NOMO-1 (cell line): ENCODE measurements around the gene AGPAT3.
"Not testable (repeated sequence)": the region's sequence is repeated elsewhere in the genome, so short reads cannot be mapped to it uniquely, and the experiment has no call there.

Experiments used
- DNase-seq, 2 experiments: peaks; one replicate each; lab custom pipeline; 2025; ENCODE audit not compliant: unreplicated experiment in 2 of 2; lab: John Stamatoyannopoulos, UW

AGPAT3 gene

DNA sequence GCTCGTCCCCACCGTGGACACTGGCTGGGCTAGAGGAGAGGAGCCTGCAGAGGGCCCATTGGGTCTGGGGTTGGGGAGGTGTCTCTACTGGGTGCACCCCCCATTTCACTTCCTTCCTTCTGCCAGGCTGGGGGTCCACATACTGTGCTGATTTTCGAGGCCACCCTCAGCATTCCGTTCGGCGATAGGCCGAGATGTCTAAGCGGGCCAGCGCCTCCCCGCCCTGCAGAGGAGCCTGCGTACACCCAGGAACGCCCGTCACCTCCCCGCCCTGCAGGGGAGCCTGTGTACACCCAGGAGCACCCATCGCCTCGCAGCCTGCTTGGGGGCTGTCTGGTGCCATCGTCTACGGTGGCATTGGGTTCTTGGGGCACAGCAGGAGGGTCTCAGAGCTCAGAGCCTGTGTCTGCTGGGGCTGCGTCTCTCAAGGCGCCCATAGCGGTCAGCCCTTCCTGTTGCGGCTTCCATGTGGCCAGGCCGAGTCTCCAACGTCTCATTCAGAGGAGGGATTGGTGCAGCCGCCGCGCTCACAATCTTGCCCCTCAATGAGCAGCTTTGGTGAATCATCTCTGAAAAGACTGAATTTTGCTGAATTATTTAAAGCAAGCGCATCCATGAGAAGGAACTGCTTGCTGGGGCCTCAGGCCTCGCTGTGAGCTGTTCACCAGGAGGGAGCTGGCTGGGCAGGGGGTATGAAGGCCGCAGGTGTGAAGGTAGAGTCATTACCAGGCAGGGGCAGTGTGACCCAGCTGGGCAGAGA, 30.7 kb upstream of the AGPAT3 start:
- peak in 1 of 2 experiments; percentile 38 for DNase-seq

DNA sequence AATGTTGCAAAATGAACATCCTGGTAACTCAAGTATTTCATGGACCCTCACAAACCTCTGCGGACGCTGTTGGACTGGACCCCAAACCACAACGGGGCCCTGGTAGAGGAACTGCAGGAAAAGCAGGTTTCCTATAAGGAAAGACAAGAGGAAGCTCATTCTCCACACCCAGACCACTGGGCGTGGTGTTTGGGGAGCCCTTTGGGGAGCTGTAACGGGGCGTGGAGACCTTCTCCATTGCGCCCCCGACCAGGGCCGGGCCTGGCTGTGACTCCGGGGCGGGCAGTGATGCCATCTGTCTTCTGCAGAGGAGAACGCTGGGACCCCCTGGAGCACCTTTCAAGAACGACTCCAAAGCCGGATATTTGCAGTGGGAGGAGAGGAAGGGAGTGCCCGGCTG, 30.0 kb upstream of the AGPAT3 start:
- DNase-seq = no peak

DNA sequence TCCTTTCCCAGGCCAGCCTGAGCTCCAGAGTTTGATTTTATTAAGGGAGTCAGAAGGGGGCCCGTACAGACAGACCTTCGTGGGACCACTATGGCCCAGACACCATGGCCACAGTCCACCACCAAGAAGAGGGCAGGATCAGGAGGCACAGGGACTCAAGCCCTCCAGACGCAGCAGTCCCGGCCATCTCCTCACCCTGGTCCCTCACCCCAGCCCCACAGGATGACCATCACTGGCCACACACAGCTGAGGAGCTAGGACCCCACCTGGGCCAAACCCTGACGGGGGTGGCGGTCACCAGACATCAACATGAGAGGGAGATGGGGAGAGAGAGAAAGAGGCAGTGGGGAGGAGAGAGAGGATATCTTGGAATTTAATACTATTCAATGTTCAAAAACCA, 29.2 kb upstream of the AGPAT3 start:
- DNase-seq = no peak

DNA sequence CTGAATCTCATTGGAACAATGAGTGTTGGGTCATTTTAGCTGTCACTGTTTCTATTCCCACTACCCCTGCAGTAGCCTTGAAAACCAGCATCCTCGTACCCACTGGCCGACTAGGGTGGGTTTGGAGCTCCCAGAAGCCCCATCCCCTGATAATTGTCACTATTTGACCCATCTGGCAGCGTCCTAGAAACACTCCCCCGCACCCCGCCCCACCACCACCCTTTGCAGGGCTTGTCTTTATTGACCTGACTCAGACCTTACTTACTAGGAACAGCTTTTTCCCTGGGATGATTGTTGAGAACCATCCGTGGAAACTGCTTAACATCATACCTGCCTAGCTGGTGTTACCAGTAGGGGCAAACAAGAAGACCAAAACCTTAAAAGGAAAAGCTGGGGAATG, 28.4 kb upstream of the AGPAT3 start:
- no peak for DNase-seq

DNA sequence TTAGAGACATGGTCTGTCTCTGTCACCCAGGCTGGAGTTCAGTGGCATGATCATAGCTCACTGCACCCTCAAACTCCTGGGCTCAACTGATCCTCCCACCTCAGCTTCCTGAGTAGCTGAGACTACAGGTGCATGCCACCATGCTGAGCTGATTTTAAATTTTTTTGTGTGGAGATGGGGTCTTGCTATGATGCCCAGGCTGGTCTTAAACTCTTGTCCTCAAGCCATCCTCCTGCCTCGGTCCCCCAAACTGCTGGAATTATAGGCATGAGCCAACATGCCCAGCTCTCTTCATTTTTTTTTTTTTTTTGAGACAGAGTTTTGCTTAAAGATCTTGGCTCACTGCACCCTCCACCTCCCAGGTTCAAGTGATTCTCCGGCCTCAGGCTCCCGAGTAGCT, 24.8 kb upstream of the AGPAT3 start:
- DNase-seq = no peak

DNA sequence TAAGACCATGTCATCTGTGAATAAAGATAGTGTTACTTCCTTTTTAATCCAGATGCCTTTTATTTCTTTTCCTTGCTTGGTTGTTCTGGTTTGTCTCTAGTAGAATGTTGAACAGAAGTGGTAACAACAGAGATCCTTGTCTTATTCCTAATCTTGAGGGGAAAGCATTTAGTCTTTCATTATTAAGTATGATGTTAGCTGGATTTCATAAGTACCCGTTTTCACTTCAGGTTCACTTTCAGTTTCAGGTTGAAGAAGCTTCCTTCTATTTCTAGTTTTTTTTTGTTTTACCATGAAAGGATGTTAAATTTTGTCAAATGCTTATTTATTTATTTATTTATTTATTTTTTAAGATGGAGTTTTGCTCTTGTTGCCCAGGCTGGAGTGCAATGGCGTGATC, 22.3 kb upstream of the AGPAT3 start:
- peak in 1 of 2 experiments; percentile 88 for DNase-seq

DNA sequence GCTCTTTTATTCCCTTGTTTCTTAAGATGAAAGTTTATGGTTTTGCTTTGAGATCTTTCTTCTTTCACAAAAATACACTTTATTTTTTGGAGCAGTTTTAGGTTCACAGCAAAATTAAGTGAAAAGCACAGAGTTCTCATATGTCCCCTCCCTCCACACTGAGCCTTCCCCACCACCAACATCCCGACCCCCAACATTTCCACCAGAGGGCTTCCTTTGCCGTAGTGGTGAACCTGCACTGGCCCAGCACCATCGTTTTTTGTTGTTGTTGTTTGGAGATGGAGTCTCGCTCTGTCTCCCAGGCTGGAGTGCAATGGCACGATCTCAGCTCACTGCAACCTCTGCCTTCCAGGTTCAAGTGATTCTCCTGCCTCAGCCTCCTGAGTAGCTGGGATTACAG, 20.1 kb upstream of the AGPAT3 start:
- DNase-seq = not testable (repeated sequence)

DNA sequence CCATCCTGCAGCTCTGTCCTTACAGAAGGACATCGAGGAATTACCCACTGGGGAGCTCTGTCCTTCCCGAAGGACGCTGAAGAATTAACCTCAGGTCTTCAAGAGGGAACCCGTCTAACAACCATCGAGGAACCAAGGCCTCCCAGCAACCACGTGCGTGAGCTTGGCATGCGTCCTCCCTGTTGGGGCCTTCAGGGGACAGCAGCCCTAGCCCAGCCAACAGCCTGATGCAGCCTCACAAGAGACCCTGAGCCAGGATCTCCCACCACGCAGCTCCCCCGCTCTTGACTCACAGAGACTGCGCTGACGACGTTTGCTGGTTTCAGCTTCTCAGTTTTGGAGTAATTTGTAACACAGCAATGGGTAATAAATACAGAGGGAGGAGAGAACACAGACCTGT, 19.6 kb upstream of the AGPAT3 start:
- DNase-seq = no peak

DNA sequence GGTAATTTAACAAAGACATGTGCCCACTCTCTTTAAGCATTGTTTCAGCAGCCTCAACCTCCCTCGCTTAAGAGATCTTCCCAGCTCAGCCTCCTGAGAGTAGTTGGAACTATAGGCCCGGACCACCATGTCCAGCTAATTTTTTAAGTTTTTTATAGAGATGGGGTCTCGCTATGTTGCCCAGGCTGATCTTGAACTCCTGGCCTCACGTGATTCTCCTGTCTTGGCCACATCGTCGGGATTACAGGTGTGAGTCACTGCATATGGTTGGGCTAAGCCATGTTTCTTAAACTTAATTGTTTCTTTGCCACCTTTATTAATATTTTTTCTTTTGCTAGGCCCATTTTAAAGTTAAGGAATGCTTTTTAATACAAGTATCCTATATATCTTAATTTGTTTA, 18.6 kb upstream of the AGPAT3 start:
- DNase-seq = no peak

DNA sequence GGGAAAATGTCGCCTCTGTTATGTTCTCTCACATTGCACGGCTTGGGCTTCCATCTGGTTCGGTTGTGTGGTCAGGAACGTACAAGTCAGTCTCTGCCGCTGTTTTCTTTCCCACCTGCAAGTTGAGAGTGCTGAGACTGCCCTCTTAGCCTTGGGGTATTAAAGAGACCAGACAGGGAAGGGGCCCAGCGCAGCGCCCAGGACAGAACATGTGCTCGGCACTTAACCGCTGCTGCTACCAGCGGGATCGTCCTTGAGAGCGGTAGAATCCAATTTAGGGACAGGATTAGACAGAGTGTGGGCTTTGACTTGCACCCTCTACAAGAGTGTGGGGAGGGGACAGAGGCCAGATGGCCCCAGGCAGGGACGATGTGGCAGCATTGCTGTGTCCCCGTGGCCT, 17.7 kb upstream of the AGPAT3 start:
- DNase-seq = no peak

DNA sequence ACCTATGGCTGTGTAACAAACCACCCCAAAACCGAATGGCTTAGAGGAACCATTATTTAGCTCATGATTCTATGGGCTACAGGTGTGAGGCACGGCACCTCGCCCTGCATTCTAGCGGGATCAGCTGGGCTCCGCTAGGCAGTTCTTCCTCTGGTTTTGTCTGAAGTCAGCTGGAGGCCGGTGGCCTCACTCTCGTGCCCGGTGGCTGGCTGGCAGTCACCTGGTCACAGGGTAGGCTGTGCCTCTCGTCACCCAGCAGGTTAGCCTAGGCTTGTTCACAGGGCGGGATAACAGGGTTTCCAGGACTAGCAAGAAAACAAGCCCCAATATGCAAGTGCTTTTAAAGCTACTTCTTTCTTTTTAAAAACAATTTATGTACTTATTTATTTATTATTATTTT, 16.3 kb upstream of the AGPAT3 start:
- DNase-seq = no peak

DNA sequence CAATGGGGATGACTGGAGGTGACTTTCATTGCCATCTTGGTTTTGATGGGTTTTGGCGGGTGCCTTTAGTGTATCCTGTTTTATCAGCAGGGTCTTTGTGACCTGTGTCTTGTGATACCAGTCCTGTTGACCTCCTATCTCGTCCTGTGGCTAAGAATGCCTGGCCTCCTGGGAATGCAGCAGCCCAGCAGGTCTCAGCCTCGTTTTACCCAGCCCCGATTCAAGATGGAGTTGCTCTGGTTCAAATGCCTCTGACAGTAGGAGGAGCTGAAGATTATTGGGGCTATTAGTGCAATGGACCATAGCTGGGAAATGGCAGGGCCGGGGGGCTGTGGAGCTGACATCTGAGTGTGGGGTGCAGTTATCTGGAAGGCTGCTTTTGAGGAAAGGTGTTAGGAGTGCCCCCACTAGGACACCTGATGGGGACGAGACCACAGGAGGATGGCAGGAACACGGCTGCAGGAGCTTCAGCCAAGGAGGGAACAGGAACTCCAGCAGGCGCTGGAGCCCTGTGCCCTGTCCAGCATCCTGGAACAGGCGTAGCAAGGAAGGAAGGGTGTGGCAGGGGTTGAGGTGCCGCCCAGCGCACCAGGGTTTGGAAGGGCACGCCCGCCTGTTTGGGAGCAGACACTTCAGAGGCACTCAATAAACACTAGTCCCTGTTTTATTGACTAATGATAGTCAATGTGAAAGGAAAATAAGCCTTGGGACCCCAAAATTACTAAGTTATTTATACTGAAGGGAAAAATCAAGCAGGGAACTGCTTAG, 15.3 kb upstream of the AGPAT3 start:
- DNase-seq = no peak

DNA sequence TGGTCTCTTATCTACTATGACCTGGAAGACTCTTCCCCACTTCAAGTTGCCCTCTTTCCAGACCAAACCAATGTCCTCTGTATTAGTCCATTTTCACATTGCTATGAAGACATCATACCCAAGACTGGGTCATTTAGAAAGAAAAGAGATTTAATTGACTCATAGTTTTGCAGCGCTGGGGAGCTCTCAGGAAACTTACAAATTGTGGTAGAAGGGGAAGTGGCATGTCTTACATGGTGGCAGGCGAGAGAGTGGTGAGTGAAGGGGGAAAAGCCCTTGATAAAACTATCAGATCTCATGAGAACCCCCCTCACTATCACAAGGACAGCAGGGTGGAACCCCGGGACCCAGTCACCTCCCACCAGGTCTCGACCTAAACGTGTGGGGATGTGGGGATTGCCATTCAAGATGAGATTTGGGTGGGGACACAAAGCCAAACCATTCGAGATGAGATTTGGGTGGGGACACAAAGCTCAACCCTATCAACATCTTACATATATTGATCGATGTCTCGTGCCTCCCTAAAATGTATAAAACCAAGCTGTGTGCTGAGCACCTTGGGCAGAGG, 14.2 kb upstream of the AGPAT3 start:
- DNase-seq = no peak

DNA sequence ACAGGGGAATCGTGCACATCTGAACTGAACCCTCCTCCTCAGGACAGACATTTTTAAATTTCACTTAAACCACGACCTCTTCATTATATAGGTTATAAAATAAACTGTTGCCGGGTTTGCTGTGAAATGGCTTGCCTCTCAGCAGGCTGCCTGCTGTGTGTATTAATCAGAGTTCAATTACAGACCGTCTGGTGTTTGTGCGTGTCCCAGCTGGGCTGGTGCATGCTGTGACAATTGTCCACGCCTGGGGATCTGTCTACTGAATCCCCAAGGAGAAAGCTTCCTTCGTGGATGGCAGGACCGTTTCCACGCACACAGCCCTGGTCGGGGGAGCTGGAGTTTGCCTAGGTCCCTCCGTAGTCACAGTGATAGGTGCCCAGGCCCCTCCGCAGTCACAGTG, 13.4 kb upstream of the AGPAT3 start:
- no peak for DNase-seq

DNA sequence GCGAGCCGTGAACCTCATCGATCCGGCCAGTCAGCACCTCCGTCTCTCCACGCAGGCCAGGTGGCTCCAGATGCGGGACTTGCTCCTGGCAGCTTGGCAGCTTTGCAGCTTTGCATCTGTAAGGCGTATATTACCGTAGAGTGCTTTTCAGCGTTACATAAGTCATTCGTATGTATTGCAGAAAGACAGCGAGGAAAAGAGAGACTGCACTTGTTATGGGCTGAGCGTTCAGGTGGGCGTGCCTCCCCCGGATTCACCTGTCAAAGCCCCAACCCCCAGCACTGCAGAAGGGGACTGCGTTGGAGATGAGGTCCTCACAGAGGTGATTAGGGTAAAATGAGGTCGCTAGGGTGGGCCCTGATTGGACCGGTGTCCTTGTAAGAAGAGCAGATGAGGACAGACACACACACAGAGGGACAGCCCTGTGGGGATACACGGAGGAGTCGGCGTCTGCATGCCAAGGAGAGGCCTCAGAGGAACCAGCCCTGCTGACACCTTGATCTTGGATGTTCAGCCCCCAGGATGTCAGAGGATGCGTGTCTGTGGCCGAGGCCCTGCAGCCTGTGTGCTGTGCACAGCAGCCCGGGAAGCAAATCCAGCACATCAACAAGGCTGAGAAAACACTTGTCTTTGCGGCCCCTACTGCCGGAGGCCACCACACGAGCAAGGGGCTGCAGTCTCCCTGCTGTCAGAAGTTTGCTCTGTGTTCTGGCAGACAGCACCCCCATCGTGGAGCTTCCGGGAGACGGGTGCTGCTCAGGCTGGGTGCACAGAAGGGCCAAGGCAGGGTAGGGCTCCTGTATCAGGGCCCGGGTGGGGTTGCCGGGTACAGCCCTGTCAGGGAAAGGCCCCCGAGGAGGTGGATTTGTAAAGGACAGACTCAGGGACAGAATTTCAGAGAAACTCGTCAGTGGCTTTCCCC, 10.9 kb upstream of the AGPAT3 start:
- DNase-seq = no peak

DNA sequence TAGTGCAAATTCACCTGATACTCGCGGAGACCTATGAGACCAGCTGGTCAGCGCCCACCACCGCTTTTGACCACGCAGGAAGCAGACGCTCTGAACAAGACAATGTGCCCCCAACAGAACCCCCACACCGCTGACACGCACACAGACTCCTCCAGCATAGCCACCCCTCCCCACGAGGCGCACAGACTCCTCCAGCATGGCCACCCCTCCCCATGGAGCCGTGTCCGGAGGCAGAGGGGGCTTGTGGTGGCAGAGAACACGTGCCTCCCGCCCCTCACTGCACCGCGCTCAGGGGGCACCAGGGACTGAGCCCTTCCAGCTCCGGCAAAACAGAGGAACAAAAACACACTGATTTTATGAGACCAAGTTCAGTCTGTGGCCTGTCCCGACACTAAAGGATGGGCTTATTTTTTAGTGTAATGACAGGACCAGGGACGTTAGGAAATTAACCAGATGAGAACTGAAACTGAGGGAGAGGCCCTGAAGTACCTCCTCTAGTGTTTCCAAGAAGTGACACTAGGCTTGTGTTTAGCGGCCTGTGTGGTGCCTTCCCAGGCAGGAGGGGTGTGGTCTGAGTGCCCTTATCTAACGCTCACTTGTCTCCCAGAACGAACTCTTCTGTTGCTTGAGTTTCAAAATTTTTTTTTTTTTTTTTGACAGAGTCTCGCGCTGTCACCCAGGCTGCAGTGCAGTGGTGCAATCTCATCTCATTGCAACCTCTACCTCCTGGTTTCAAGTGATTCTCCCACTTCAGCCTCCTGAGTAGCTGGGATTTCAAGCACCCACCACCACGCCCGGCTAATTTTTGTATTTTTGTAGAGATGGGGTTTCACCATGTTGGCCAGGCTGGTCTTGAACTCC, 10.0 kb upstream of the AGPAT3 start:
- DNase-seq = peak; percentile 96 to 99

DNA sequence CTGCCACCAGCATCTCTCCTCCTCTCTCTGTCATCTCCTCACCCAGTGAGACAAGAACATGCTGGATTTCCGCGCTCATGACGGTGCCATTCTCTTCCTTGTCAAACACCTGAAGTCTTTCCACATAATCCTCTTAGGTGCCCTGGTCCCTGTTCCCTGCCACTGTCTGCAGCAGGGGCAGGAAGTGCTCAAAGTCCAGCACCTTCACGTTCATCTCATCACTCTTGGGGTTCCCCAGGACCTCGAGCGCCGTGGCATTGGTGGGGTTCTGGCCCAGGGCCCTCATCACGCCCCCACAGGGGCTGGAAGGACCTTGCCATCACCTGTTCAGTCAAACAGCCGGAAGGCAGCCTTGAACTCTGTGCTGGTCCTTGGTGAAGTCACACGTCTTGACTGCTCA, 9.1 kb upstream of the AGPAT3 start:
- no peak for DNase-seq

DNA sequence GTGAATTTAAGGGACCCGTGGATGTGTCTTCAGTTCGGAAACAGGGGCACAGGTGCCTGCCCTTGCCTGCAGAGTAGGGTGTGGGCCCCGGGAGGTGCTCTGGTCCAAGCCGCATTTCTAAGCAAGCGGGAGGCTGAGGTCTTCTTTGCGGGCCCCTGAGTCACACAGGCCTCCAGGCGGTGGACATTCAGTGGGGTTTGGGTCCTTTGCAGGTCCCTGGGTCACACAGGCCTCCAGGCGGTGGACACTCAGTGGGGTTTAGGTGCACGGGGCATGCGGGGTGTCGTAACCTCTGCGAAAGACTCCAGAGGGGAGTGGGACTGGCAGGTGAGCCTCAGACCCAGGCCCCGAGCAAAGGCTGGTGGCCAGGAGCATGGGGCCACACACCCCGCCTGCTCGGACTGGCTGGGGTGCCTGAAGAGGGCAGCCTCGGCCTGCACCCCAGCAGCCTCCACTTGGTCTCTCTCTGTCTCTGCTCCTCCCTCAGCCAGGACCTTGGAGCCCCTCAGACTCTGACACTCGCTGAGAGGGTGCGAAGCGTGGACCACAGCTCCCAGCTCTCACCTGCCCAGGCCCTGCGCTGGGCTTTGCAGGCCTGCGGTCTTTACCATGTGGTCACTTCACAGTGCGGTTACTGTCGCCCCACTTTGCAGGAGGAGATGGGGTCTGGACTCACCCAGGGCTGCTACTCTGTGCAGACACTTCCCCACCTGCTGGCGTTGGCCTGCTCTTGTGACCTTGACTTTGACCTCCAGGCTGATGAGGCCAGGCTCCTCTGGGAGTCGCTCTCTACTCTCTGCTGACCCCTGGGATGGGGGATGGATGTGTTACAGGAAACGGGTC, 6.0 kb upstream of the AGPAT3 start:
- no peak for DNase-seq

DNA sequence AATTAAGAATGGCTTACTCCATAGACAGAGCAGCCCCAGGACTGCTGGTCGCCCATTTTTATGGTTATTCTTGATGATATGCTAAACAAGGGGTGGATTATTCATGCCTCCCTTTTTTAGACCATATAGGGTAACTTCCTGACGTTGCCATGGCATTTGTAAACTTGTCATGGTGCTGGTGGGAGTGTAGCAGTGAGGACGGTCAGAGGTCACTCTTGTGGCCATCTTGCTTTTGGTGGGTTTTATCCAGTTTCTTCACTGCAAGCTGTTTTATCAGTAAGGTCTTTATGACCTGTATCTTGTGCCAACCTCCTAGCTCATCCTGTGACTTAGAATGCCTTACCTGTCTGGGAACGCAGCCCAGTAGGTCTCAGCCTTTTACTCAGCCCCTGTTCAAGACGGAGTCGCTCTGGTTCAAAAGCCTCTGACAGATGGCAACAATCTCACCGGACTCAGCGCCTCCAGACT, 5.2 kb upstream of the AGPAT3 start:
- DNase-seq = no peak
